AG04449 (cell line): ENCODE results near the gene GTF2F1.
"Not testable (repeated sequence)": the region's sequence is repeated elsewhere in the genome, so short reads cannot be mapped to it uniquely, and the experiment has no call there.

ENCODE experiments used
- CTCF ChIA-PET: fragments of 350-600 bp; formaldehyde crosslinking; extraction: SDS; loops from one replicate; lab custom pipeline; 2021; ENCODE audit warnings: antibody characterized with exemption; lab: Yijun Ruan, JAX
- POLR2A ChIA-PET: fragments of 400-600, 350-600 bp; formaldehyde crosslinking; extraction: SDS; loops from one replicate; lab custom pipeline; 2020; ENCODE audit warnings: antibody characterized with exemption, inconsistent platforms; lab: Yijun Ruan, JAX
- DNase-seq: peaks from one replicate; pipeline ENCODE4 v3.0.0-alpha.2; 2010; ENCODE audit warnings: low read depth, low spot score
- H3K4me3 ChIP-seq: 2 replicates; pipeline ENCODE4 v1.5.1; 2011; ENCODE audit warnings: low read depth, mild to moderate bottlenecking, control low read depth, low read length
- TF ChIP-seq, protein P1 (sequence below): IDR thresholded peaks from one replicate; pipeline ENCODE4 v1.5.1; 2011; ENCODE audit warnings: mild to moderate bottlenecking, moderate library complexity, low read length, control low read depth, inconsistent platforms; ENCODE audit not compliant: insufficient read depth; ENCODE audit errors: missing control alignments

The GTF2F1 gene

DNA sequence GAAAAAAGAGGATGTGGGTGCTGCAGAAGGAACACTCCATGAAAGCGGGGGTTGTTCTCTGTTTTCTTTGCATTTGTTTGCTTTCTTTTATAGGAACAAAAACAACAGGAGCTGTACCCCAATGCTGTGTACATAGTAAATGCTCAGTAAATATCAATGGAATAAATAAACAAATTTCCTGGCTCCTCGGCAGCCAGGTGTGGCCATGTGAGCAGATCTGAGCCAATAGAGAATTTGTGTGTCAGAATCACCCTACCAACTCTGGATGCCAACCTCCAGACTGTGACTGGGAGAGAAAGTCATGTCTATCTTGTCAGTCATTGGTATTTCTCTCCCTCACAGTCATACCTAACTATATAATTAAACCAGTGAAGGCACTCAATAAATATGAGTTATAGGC lies 42.3 kb downstream of the GTF2F1 start:
- TF ChIP-seq, protein P1, sequence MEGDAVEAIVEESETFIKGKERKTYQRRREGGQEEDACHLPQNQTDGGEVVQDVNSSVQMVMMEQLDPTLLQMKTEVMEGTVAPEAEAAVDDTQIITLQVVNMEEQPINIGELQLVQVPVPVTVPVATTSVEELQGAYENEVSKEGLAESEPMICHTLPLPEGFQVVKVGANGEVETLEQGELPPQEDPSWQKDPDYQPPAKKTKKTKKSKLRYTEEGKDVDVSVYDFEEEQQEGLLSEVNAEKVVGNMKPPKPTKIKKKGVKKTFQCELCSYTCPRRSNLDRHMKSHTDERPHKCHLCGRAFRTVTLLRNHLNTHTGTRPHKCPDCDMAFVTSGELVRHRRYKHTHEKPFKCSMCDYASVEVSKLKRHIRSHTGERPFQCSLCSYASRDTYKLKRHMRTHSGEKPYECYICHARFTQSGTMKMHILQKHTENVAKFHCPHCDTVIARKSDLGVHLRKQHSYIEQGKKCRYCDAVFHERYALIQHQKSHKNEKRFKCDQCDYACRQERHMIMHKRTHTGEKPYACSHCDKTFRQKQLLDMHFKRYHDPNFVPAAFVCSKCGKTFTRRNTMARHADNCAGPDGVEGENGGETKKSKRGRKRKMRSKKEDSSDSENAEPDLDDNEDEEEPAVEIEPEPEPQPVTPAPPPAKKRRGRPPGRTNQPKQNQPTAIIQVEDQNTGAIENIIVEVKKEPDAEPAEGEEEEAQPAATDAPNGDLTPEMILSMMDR, result no peak
- no peak for DNase-seq
- CTCF ChIA-PET, result interaction anchor here (1.1 kb wide), 1 partner anchor 132 kb away, joined by 3 read pairs; no protein-coding TSS in a partner anchor

DNA sequence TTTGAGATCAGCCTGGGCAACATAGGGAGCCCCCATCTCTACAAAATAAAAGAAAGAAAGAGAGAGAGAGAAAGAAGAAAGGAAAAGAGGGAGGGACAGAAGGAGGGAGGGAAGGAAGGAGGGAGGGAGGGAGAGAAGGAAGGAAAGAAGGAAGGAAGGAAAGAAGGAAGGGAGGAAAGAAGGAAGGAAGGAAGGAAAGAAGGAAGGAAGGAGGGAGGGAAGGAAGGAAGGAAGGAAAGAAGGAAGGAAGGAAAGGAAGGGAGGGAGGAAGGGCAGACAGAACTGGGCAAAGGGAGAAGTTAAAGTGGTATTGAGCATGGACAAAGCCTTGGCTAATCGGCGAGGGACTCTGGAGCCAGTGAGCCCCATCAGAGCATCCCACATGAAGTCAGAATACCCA lies 43.7 kb downstream of the GTF2F1 start:
- POLR2A ChIA-PET, result interaction anchor here (0.7 kb wide), 1 partner anchor 223 kb away, joined by 3 read pairs; no protein-coding TSS in a partner anchor
- CTCF ChIA-PET, result not testable (repeated sequence)

More for the DNA sequence above, 42.3 kb downstream of the GTF2F1 start:
- POLR2A ChIA-PET, result no interaction called here
- H3K4me3 ChIP-seq, result no peak overlapping the region

DNA sequence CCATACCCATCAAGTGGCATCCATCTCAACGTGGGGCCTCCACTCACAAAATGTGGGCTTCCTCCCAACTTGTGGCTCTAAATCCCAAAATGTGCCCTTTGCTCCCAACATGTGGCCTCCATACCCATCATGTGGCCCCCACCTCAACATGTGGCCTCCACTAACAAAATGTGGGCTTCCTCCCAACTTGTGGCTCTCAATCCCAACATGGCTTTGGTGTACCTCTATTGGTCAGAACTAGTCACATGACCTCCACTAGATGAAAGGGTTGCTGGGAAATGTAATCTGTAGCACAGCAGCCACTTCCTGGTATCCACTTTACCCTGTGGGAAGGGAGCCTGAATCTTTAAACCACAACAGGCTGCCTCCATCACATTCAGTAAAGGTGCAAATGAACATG lies 49.5 kb downstream of the GTF2F1 start:
- ChIA-PET CTCF (no interaction called here), POLR2A (no interaction called here)
- TF ChIP-seq, protein P1, result no peak
- no peak for DNase-seq
- H3K4me3 ChIP-seq, result no peak overlapping the region

More for the DNA sequence above, 43.7 kb downstream of the GTF2F1 start:
- DNase-seq, H3K4me3 ChIP-seq: not testable (repeated sequence)

DNA sequence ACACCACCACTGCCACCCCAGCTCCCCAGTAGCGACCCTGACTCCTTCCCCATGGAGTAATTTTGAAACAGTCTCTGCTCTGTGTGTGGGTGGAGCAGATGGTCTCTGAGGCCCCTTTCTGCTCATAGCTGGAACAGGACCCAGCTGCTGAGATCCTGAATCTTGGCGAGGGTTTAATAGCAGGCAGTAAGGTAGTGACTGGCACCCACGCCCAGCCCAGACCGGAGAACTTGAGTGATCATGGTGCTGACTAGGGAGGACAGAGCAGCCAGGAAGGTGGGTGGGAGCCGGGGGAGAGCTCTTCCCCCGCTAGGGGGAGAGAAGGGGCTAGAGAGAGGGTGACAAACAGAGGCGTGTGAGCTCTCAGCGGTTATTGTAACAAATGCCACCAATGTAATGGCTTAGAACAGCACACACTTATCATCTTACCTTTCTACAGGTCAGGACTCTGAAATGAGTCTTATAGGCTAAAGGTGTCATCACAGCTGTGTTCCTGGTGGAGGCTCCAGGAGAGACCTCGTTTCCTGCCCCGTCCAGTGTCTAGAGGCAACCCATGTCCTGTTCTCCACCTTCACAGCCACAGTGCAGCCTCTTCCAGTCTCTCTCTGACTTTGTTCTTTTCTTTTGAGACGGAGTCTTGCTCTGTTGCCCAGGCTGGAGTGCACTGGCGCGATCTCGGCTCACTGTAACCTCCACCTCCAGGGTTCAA lies 52.3 kb downstream of the GTF2F1 start:
- no peak for DNase-seq
- TF ChIP-seq, protein P1, result no peak
- no peak overlapping the region for H3K4me3 ChIP-seq
- CTCF ChIA-PET, result interaction anchor here (0.9 to 1.1 kb wide), 2 partner anchors 12 to 13 kb away, joined by 3 to 5 read pairs; no protein-coding TSS in a partner anchor
- POLR2A ChIA-PET, result no interaction called here

DNA sequence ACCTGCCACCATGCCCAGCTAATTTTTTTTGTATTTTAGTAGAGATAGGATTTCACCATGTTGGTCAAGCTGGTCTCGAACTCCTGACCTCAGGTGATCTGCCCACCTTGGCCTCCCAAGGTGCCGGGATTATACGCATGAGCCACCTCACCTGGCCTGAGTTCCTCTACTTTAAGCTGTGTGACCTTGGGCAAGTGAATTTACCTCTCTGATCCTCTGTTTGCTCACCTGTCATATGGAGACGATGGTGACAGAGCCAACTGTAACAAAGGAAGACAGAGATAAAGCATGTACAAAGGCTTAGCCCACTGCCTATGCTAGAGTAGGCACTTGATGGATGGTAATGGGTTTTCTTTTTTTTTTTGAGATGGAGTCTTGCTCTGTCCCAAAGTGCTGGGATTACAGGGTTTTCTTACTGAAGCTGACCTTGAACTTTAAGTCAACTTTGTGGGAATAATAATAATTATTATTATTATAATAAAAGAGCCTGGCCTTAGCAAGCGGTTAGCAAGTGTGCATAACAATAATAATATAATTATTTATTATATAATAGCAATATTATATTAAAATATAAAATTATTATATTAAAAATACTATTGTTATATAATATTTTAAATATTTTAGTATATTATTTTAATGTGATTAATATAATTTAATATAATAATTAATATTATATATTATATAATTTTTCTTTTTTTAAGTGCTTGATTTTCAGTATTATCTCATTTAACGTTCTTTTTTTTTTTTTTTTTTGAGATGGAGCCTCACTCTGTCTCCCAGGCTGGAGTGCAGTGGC lies 58.3 kb downstream of the GTF2F1 start:
- no peak overlapping the region for H3K4me3 ChIP-seq
- no peak for DNase-seq
- POLR2A ChIA-PET, result no interaction called here
- TF ChIP-seq, protein P1, result no peak
- CTCF ChIA-PET, result interaction anchor here (0.8 kb wide), 2 partner anchors 28 to 116 kb away, joined by 3 to 5 read pairs; no protein-coding TSS in a partner anchor

DNA sequence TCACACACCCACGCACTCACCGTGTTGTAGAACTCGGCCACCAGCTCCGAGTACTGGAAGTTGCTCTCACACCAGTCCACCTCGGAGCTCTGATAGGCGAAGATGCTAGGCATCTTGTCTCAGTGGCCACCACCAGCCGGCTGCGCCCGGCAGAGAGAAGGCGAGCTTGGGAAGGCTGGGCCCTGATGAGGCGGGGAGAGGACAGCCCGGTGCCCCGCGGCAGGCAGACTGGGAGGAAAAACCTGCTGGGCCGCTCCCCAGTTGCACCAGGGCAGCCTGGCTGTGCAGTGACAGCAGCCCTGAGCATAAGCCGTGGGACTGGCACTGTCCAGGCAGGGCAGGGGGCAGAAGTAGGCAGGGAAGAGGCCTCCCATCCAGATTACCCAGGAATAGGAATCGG lies 59.5 kb downstream of the GTF2F1 start, which contains the start of gene ACER1:
ACER1 (minus strand) TSS at position 174 of the 400 bp plus-strand sequence; CDS start at position 113, 61 bp downstream.
- H3K4me3 ChIP-seq, result no peak within 1 kb of the TSS
- CTCF ChIA-PET, result no interaction called here
- POLR2A ChIA-PET, result no interaction called here
- TF ChIP-seq, protein P1, result no peak
- no peak for DNase-seq
